Nephron (organoid): ENCODE results near the gene SAP30.
A peak's percentile ranks its signal among the peaks of the same experiment; 100 is the strongest.

Experiments
- H3K27ac Mint-ChIP-seq, 3 experiments: 2 replicates each; pipeline ENCODE4 v1.8.0; 2020; ENCODE audit warnings: mixed read lengths in 3 of 3, mild to moderate bottlenecking in 2 of 3, moderate library complexity in 1 of 3
- H3K27me3 Mint-ChIP-seq: 2 replicates; pipeline ENCODE4 v1.8.0; 2021; ENCODE audit warnings: low read depth, mild to moderate bottlenecking, moderate library complexity, mixed read lengths
- H3K36me3 Mint-ChIP-seq: 2 replicates; pipeline ENCODE4 v1.8.0; 2020; ENCODE audit warnings: low read depth, mixed read lengths
- H3K4me1 Mint-ChIP-seq: 2 replicates; pipeline ENCODE4 v1.8.0; 2020; ENCODE audit warnings: mixed read lengths
- H3K4me3 Mint-ChIP-seq, 3 experiments: 2 replicates each; pipeline ENCODE4 v1.8.0; 2020; ENCODE audit warnings: mild to moderate bottlenecking in 3 of 3, mixed read lengths in 3 of 3, moderate library complexity in 2 of 3
- H3K9me3 Mint-ChIP-seq: 2 replicates; pipeline ENCODE4 v1.8.0; 2020; ENCODE audit warnings: mixed read lengths
- CTCF ChIP-seq, 3 experiments: fragments of 200-600 bp; sonication (generic); IDR thresholded peaks; one replicate each; pipeline ENCODE4 v1.5.0; 2021; ENCODE audit warnings: antibody characterized with exemption in 3 of 3; ENCODE audit not compliant: unreplicated experiment in 3 of 3

Gene SAP30

GRCh38 chr4:173420324-173420752, 49.6 kb downstream of the SAP30 start:
- Mint-ChIP-seq H3K4me3 (no peak overlapping the region), H3K9me3 (peaks cover 2% of the 10 kb centered on the region), H3K4me1 (no peaks in the 10 kb centered on the region), H3K27ac (no peak overlapping the region), H3K27me3 (no peaks in the 10 kb centered on the region), H3K36me3 (peaks cover 3% of the 10 kb centered on the region)
- peak; percentile 50 to 69 (median 54) for TF ChIP-seq CTCF (IDR thresholded peaks at IDR 0.05; ENCODE audit: unreplicated experiment in 3 of 3)

GRCh38 chr4:173420801-173421200, 50.0 kb downstream of the SAP30 start:
- Mint-ChIP-seq H3K27me3 (no peaks in the 10 kb centered on the region), H3K4me3 (no peak overlapping the region), H3K36me3 (peaks cover 3% of the 10 kb centered on the region), H3K9me3 (peaks cover 2% of the 10 kb centered on the region), H3K27ac (no peak overlapping the region), H3K4me1 (no peaks in the 10 kb centered on the region)
- TF ChIP-seq CTCF (IDR thresholded peaks at IDR 0.05; ENCODE audit: unreplicated experiment in 3 of 3): no peak

- peaks cover 2% of the 10 kb centered on the region for H3K9me3 Mint-ChIP-seq
- H3K27ac Mint-ChIP-seq: no peak overlapping the region
- no peaks in the 10 kb centered on the region for H3K27me3 Mint-ChIP-seq
- H3K36me3 Mint-ChIP-seq: peaks cover 3% of the 10 kb centered on the region
- no peaks in the 10 kb centered on the region for H3K4me1 Mint-ChIP-seq
- H3K4me3 Mint-ChIP-seq: no peak overlapping the region
- TF ChIP-seq CTCF (IDR thresholded peaks at IDR 0.05; ENCODE audit: unreplicated experiment in 3 of 3): no peak
Measured at GRCh38 chr4:173424899-173425805, 54.4 kb downstream of the SAP30 start.

GRCh38 chr4:173426064-173426463, 55.3 kb downstream of the SAP30 start:
- H3K27ac Mint-ChIP-seq: no peak overlapping the region
- H3K9me3 Mint-ChIP-seq: peaks cover 2% of the 10 kb centered on the region
- no peak overlapping the region for H3K4me3 Mint-ChIP-seq
- H3K36me3 Mint-ChIP-seq: peaks cover 3% of the 10 kb centered on the region
- no peaks in the 10 kb centered on the region for H3K4me1 Mint-ChIP-seq
- no peaks in the 10 kb centered on the region for H3K27me3 Mint-ChIP-seq
- TF ChIP-seq CTCF (IDR thresholded peaks at IDR 0.05; ENCODE audit: unreplicated experiment in 3 of 3): no peak
